ENCODE measurements around the gene C1QB. TPM values are rescaled to one million over a fixed set of nuclear protein-coding genes. Genes with fewer than 3 reads are reported as not detected.
"Not testable (repeated sequence)": the region's sequence is repeated elsewhere in the genome, so short reads cannot be mapped to it uniquely, and the experiment has no call there.

The C1QB gene
- total RNA-seq, 2 experiments from 2014 or later = not detected

GRCh38 chr1:22666412-22666811 lies 13.4 kb downstream of the C1QB start:
- no peaks in the 10 kb centered on the region for H3K9me3 Mint-ChIP-seq
- ChIA-PET CTCF (interaction anchor here (1.4 kb wide), 1 partner anchor 25 kb away, joined by 3 read pairs; no protein-coding TSS in a partner anchor), POLR2A (no interaction called here)
- no peak overlapping the region for H3K27ac Mint-ChIP-seq
- DNase-seq = no peak
- peaks cover 10% of the 10 kb centered on the region for H3K27me3 Mint-ChIP-seq
- intact Hi-C loops (cut with micrococcal nuclease) = no loop called here
- H3K4me1 Mint-ChIP-seq (ENCODE audit: low read depth) = no peaks in the 10 kb centered on the region
- no peaks in the 10 kb centered on the region for H3K36me3 Mint-ChIP-seq (ENCODE audit: low read depth)
- no peak for TF ChIP-seq CTCF (IDR thresholded peaks at IDR 0.05)
- ATAC-seq = no peak
- no peak overlapping the region for H3K4me3 Mint-ChIP-seq

- H3K4me1 Mint-ChIP-seq (ENCODE audit: low read depth); H3K4me3 Mint-ChIP-seq; intact Hi-C loops (cut with micrococcal nuclease); H3K9me3 Mint-ChIP-seq; ATAC-seq; DNase-seq; H3K27ac Mint-ChIP-seq; POLR2A ChIA-PET; CTCF ChIA-PET; H3K36me3 Mint-ChIP-seq (ENCODE audit: low read depth): not testable (repeated sequence)
- H3K27me3 Mint-ChIP-seq = peaks cover 25% of the 10 kb centered on the region
Observed at GRCh38 chr1:22668840-22669239, 15.8 kb downstream of the C1QB start.

GRCh38 chr1:22670352-22670975 lies 17.4 kb downstream of the C1QB start:
- no peak for TF ChIP-seq CTCF (IDR thresholded peaks at IDR 0.05)
- H3K27ac Mint-ChIP-seq = no peak overlapping the region
- H3K4me3 Mint-ChIP-seq = no peak overlapping the region
- H3K4me1 Mint-ChIP-seq (ENCODE audit: low read depth) = no peaks in the 10 kb centered on the region
- no peaks in the 10 kb centered on the region for H3K9me3 Mint-ChIP-seq
- CTCF ChIA-PET = no interaction called here
- ATAC-seq (no peak), DNase-seq (no peak)
- H3K36me3 Mint-ChIP-seq (ENCODE audit: low read depth) = no peaks in the 10 kb centered on the region
- H3K27me3 Mint-ChIP-seq = peaks cover 36% of the 10 kb centered on the region
- intact Hi-C loops (cut with micrococcal nuclease) = no loop called here
- POLR2A ChIA-PET = no interaction called here

GRCh38 chr1:22671999-22672398 lies 19.0 kb downstream of the C1QB start:
- H3K9me3 Mint-ChIP-seq = no peaks in the 10 kb centered on the region
- no peak for TF ChIP-seq CTCF (IDR thresholded peaks at IDR 0.05)
- no peak for ATAC-seq
- no peaks in the 10 kb centered on the region for H3K36me3 Mint-ChIP-seq (ENCODE audit: low read depth)
- CTCF ChIA-PET = no interaction called here
- H3K27me3 Mint-ChIP-seq = peaks cover 39% of the 10 kb centered on the region
- H3K4me3 Mint-ChIP-seq = no peak overlapping the region
- DNase-seq = no peak
- intact Hi-C loops (cut with micrococcal nuclease) = no loop called here
- POLR2A ChIA-PET = no interaction called here
- no peak overlapping the region for H3K27ac Mint-ChIP-seq
- no peaks in the 10 kb centered on the region for H3K4me1 Mint-ChIP-seq (ENCODE audit: low read depth)

GRCh38 chr1:22673486-22674409 lies 20.7 kb downstream of the C1QB start:
- Mint-ChIP-seq H3K9me3 (no peaks in the 10 kb centered on the region), H3K36me3 (ENCODE audit: low read depth) (no peaks in the 10 kb centered on the region), H3K27me3 (peaks cover 39% of the 10 kb centered on the region), H3K27ac (no peak overlapping the region), H3K4me3 (no peak overlapping the region), H3K4me1 (ENCODE audit: low read depth) (no peaks in the 10 kb centered on the region)
- intact Hi-C loops (cut with micrococcal nuclease) = no loop called here
- peak; percentile 48 for TF ChIP-seq CTCF (IDR thresholded peaks at IDR 0.05)
- DNase-seq = peak; percentile 52
- ATAC-seq = peak; percentile 70
- ChIA-PET CTCF (interaction anchor here (0.7 to 1.2 kb wide), 2 partner anchors 17 to 31 kb away, joined by 3 to 4 read pairs; no protein-coding TSS in a partner anchor), POLR2A (interaction anchor here (0.9 kb wide), 1 partner anchor 14 kb away, joined by 3 read pairs; no protein-coding TSS in a partner anchor)

Data from activated CD8-positive, alpha-beta T cell treated with anti-CD3 and anti-CD28 coated beads for 36 hours (primary cell).